Stimulated activated CD8-positive, alpha-beta memory T cell treated with anti-CD3 and anti-CD28 coated beads, Interleukin-15, amount 100 ng/mL, for 1 hour (primary cell): ENCODE results near the gene HSD17B2.

Experiments
- DNase-seq: peaks from one replicate; pipeline ENCODE4 v3.0.0-alpha.2; 2020; ENCODE audit warnings: low read depth

The HSD17B2 gene

GRCh38 chr16:82019535-82019934, 15.5 kb upstream of the HSD17B2 start:
- DNase-seq: no peak

GRCh38 chr16:82020051-82020450, 15.0 kb upstream of the HSD17B2 start:
- no peak for DNase-seq

GRCh38 chr16:82023206-82023605, 11.8 kb upstream of the HSD17B2 start:
- DNase-seq: no peak

GRCh38 chr16:82024316-82024715, 10.7 kb upstream of the HSD17B2 start:
- no peak for DNase-seq

- DNase-seq: no peak
Observed at GRCh38 chr16:82024883-82025282, 10.2 kb upstream of the HSD17B2 start.

- no peak for DNase-seq
Observed at GRCh38 chr16:82027629-82028064, 7.4 kb upstream of the HSD17B2 start.

- DNase-seq: no peak
Observed at GRCh38 chr16:82031116-82032084, 3.7 kb upstream of the HSD17B2 start.

- DNase-seq: no peak
Observed at GRCh38 chr16:82033006-82033405, 2.0 kb upstream of the HSD17B2 start.

GRCh38 chr16:82033683-82034300, 1.3 kb upstream of the HSD17B2 start:
- no peak for DNase-seq

- DNase-seq: no peak
Observed at GRCh38 chr16:82037251-82037650, 2.2 kb downstream of the HSD17B2 start.

- DNase-seq: no peak
Observed at GRCh38 chr16:82037666-82038065, 2.6 kb downstream of the HSD17B2 start.

- DNase-seq: no peak
Observed at GRCh38 chr16:82040296-82040695, 5.2 kb downstream of the HSD17B2 start.

GRCh38 chr16:82041542-82041941, 6.5 kb downstream of the HSD17B2 start:
- DNase-seq: no peak

GRCh38 chr16:82042144-82042543, 7.1 kb downstream of the HSD17B2 start:
- DNase-seq: no peak

GRCh38 chr16:82042846-82043245, 7.8 kb downstream of the HSD17B2 start:
- DNase-seq: no peak

GRCh38 chr16:82043680-82044584, 8.9 kb downstream of the HSD17B2 start:
- DNase-seq: no peak

- DNase-seq: no peak
Observed at GRCh38 chr16:82044585-82044911, 9.5 kb downstream of the HSD17B2 start.

GRCh38 chr16:82045465-82045864, 10.4 kb downstream of the HSD17B2 start:
- DNase-seq: no peak

GRCh38 chr16:82046541-82046940, 11.5 kb downstream of the HSD17B2 start:
- DNase-seq: no peak

GRCh38 chr16:82046941-82047340, 11.9 kb downstream of the HSD17B2 start:
- DNase-seq: no peak

GRCh38 chr16:82047374-82047773, 12.3 kb downstream of the HSD17B2 start:
- DNase-seq: no peak

- no peak for DNase-seq
Observed at GRCh38 chr16:82047787-82048186, 12.7 kb downstream of the HSD17B2 start.
